GM21390 (cell line): ENCODE results near the gene VPS37C.

Experiments used
- ATAC-seq: cut with Tn5 transposase; IDR thresholded peaks from one replicate; pipeline ENCODE4 v1.9.1; 2021; ENCODE audit not compliant: unreplicated experiment

Gene VPS37C

GRCh38 chr11:61119055-61119454 is 42.2 kb downstream of the VPS37C start:
- no peak for ATAC-seq

- no peak for ATAC-seq
Observed at GRCh38 chr11:61118406-61118805, 42.8 kb downstream of the VPS37C start.

DNA sequence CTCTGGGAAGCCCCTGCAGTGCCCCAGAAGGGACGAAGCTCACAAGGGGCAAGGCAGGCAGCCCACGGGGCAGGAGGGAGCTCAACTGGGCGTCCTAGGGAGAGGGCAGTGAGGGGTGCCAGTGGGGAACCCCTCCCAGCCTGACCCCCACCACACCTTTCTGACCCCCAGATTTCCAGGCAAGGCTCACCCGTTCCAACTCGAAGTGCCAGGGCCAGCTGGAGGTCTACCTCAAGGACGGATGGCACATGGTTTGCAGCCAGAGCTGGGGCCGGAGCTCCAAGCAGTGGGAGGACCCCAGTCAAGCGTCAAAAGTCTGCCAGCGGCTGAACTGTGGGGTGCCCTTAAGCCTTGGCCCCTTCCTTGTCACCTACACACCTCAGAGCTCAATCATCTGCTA is 43.2 kb downstream of the VPS37C start:
- no peak for ATAC-seq

- no peak for ATAC-seq
Observed at GRCh38 chr11:61117168-61117520, 44.1 kb downstream of the VPS37C start.

- no peak for ATAC-seq
Observed at GRCh38 chr11:61116426-61117167, 44.6 kb downstream of the VPS37C start.

- ATAC-seq: no peak
Observed at GRCh38 chr11:61115498-61116224, 45.6 kb downstream of the VPS37C start.

GRCh38 chr11:61114913-61115312 is 46.3 kb downstream of the VPS37C start:
- ATAC-seq: no peak

DNA sequence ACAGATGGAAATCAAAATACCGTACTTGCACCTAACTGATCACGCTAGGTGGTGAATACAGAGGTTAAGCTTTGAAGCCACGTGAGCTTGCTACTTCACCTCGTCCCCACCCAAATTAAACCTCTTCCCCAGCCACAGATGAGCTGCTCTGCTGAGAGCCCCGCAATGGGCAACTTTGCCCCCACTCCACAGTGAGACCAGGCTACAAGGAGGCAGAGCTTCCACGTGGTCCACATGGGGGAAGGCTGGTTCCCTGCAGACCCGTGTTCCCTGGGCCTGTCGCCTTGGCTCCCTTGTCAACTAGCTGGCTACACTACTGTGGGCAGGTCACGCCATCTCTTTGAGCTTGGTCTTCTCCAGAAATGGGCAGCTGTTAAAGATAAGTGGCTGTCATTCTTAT is 48.0 kb downstream of the VPS37C start:
- ATAC-seq: no peak

DNA sequence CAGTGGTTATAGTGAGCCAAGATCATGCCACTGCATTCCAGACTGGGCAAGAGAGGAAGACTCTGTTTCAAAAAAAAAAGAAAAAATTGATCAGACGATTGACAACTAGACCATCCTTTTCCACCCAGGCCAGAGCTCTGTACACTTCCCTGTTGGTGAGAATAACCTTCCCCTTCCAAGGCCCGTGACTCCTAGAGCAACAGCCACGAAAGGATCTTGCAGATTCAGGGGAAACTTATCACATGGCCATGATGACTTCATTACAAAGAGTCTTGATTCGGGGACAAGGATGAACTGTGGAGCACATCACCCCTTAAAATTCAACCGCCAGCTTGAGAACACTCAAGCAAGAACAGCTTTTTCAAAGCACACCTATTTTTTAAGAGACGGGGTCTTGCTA is 48.7 kb downstream of the VPS37C start:
- ATAC-seq: no peak

- ATAC-seq: no peak
Observed at GRCh38 chr11:61111786-61112517, 49.3 kb downstream of the VPS37C start.

GRCh38 chr11:61111050-61111435 is 50.2 kb downstream of the VPS37C start:
- ATAC-seq: no peak

GRCh38 chr11:61110255-61111049 is 50.8 kb downstream of the VPS37C start:
- ATAC-seq: no peak

DNA sequence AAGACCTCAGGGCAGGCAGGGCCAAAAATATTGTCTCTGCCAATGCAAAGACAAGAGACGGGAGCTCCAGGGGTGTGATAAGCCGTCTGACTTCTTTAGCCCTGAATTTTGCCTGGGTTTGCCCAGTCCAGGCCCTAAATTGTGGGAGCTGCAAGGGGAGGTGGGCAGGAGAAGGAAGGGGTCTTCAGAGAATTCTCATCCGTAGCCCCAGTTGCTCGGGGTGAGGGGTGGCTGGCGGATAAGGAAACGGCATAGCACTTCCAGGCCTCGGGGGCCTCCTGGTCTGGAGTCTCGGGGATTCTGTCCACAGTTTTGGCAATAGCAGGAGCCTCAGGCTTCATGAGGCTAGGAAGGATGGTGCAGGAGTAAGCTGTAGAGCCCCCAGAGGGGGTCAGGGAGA is 51.6 kb downstream of the VPS37C start:
- ATAC-seq: no peak

DNA sequence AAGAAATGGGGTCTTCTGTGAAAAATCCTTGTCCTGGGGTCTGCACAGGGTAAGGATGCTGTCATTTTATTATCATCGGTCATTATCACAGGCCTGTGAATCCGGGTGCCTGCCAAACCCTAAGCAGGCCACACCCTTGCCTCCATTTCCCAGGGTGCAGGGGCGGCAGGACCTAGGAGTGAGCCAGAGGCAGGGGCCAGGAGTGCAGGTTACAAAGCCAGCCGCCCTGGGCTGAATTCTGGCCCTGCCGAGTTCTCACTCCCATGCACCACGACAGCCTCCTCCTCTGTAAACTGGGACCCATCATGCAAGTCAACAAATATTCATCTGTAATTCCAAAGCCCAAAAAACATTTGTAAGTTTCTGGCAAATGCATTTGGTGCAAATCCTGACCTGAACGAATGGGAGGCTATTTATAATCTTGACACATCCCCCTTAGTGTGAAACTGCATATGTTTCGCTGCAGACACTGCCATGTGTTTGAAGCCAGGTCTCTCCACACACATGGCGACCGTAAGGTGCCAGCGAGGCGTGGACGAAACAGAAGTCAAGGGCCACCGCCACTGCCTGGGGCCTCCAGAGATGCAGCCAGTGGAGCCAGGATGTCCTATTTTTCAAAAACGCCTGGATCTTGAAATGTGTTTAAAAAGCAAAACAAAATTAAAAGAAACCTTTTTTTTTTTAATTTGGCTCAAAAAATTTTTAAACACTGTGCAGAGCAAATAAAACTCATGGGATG is 52.2 kb downstream of the VPS37C start:
- ATAC-seq: no peak

GRCh38 chr11:61107888-61108287 is 53.3 kb downstream of the VPS37C start:
- ATAC-seq: no peak

DNA sequence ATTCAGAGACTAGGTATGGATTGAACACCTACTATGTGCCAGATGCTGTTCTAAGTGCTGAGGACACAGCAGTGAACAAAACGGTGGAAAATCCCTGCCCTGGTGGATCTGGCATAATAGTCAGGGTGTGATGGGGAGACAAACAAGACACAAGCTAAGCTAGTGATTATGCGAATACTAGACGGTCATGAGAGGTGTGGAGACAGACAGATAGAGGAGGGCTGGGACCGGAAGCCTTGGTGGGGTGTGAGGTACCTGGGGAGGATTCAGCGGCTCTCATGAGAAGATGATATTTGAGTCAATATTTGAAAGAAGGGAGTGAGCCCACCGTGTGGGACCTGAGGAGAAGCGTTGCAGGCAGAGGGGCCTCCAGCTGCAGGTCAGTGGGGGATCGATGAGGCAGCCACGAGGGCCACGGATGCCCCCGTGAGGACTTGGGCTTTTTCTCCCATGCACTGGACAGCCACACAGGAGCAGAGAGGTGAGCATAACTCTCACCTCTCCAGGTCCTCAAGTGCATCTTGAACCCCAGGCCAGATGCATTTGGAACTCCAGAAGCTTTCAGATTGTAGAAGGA is 54.2 kb downstream of the VPS37C start:
- no peak for ATAC-seq

DNA sequence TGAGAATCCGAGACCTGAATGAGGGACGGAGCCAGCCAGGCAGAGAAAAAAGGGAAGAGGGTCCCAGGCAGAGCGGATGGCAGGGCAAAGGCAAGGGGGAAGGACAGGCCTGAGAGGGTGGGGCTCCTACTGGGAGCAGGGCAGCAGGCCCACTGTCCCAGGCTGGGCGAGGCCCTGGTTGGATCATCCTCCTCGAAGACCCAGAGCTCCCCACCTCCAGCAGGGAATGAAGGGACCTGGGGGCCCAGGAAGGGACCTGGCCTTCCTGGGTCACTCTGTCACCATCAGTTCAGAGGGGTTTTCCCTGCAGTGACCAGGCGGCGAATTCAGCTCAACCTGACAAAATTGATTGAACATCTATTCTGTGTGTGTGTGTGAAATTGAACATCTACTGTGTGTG is 54.9 kb downstream of the VPS37C start:
- ATAC-seq: no peak

DNA sequence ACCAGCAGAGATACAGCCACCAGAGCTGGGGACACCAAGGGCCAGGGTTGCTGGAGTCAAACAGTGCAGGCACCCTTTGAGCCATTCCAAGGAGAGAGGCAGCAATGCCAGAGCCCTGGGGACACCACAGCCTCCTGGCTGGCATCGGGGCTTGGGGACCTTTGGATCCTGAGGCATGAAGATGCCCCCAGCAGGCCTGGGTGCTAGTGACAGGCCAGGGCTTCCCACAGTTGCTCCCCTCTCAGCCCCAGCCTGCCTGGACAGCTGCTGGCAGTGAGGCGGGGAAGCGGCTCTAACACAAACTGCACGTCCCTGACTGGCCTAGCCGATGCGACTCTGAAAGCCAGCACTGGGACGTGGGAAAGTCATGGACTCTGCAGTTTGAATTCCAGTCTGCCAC is 56.3 kb downstream of the VPS37C start:
- ATAC-seq: no peak

- ATAC-seq: no peak
Observed at GRCh38 chr11:61103851-61104423, 57.3 kb downstream of the VPS37C start.
